Measurements from ENCODE around the gene MED16.
"Not testable (repeated sequence)": the region's sequence is repeated elsewhere in the genome, so short reads cannot be mapped to it uniquely, and the experiment has no call there.

MED16 gene

DNA sequence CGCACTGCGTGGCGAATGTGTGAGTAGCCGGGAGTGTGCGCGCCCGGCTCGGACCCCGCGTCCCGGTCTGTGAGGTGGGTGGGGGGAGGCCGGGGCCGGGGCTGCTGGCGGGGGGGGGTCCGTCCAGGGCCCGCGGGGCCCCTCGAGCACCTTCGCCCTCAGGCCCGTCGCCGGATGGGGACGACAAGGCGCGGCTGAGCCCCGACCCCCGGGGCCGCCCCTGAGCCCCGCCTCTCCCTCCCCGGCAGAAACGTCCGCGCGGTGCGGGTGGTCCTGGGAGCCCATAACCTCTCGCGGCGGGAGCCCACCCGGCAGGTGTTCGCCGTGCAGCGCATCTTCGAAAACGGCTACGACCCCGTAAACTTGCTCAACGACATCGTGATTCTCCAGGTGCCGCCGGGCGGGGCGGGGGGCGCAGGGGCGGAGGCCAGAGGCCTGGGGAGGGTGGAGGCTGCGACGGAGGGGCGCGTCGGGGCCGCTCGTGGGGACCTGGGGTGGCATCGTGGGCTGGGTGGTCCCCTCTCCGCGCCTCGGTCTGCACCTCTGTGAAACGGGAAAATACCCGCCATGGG is 39.9 kb downstream of the MED16 start:
- DNase-seq: no peak

- no peak for DNase-seq
Measured at GRCh38 chr19:852136-853013, 40.6 kb downstream of the MED16 start, which contains the start of gene ELANE. Gene ELANE (plus strand): TSS chr19:852303. CDS start chr19:852329, 26 bp downstream.

DNA sequence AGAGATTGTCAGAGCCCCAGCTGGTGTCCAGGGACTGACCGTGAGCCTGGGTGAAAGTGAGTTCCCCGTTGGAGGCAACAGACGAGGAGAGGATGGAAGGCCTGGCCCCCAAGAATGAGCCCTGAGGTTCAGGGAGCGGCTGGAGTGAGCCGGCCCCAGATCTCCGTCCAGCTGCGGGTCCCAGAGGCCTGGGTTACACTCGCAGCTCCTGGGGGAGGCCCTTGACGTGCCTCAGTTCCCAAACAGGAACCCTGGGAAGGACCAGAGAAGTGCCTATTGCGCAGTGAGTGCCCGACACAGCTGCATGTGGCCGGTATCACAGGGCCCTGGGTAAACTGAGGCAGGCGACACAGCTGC is 42.0 kb downstream of the MED16 start:
- DNase-seq: no peak

- DNase-seq: peak; percentile 79
Measured at GRCh38 chr19:850221-850978, 42.6 kb downstream of the MED16 start.

DNA sequence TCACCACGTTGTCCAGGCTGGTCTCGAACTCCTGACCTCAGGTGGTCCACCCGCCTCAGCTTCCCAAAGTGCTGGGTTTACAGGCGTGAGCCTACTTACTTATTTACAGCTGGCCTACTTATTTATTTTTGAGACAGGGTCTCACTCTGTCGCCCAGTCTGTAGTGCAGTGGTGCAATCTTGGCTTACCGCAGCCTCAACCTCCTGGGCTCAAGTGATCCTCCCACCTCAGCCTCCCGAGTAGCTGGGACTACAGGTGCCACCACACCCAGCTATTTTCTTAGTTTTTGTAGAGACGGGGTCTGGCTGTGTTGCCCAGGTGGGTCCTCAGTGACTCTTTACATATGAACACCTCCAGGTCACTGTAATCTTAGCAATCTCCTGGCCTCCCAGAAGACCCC is 43.8 kb downstream of the MED16 start:
- DNase-seq: not testable (repeated sequence)

GRCh38 chr19:848386-848921 is 44.5 kb downstream of the MED16 start:
- DNase-seq: no peak

DNA sequence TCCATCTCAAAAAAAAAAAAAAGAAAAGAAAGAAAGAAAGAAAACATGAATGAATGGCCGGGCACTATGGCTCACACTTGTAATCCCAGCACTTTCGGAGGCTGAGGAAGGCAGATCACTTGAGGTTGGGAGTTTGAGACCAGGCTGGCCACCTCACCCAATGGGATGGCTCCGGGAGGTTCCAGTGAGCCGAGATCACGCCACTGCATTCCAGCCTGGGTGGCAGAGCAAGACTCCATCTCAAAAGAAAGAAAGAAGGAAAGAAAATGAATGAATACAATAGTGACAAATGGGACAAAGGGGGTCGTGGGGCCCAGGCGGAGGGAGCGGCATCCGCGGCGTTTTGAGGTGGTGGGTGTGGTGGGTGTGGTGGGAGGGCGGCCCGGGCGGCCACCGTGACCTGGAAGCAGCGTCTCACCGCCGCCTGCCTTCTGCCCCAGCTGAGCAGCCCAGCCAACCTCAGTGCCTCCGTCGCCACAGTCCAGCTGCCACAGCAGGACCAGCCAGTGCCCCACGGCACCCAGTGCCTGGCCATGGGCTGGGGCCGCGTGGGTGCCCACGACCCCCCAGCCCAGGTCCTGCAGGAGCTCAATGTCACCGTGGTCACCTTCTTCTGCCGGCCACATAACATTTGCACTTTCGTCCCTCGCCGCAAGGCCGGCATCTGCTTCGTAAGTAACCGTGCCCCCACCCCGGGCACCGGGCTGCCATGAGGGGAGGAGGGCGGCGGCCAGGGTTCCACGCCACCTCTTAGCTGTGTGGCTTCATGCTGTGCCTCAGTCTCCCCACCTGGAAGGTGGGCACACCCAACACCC is 47.1 kb downstream of the MED16 start:
- no peak for DNase-seq

DNA sequence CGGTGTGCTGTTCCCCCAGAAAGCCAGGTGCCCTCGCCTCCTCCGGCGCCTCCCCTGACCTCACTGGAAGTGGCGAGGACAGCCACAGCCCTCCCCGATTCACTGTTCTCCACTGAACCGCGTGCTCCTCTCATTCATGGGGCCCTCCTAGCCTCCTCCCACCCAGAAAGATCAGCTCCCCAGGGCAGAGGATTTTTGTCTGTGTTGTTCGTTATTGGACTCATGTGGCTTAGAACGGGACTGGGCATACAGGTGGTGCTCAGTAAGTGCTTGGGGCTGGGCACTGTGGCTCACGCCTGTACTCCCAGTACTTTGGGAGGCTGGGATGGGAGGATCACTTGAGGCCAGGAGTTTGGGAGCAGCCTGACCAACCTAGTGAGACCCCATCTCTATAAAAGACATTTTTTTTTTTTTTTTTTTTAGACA is 48.4 kb downstream of the MED16 start:
- DNase-seq: no peak

- no peak for DNase-seq
Measured at GRCh38 chr19:843836-844545, 49.0 kb downstream of the MED16 start.

DNA sequence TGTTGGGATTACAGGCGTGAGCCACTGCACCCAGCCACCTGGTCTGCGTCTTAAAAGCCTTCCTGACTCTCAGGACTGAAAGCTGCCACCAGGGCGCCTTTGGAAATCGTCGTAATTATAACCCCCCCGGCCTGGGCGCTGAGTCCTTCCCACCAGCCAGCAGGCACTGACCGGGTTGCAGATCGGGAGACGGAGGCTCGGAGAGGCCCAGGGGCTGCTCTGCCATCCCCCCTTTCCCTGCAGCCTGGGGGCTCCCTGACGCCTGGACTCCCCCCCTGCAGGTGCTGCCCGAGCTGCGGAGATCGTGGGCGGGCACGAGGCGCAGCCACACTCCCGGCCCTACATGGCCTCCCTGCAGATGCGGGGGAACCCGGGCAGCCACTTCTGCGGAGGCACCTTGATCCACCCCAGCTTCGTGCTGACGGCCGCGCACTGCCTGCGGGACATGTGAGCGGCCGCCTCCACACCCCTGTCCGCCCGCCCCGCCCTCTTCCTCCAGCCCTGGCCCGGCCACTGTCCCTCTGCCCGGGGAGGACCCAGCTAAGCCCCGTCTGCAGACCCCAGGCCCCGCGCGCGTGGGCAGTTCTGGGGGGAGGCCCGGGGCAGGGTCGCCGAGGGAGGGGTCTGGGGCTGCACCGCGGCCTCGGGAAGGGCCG is 49.7 kb downstream of the MED16 start:
- no peak for DNase-seq

DNA sequence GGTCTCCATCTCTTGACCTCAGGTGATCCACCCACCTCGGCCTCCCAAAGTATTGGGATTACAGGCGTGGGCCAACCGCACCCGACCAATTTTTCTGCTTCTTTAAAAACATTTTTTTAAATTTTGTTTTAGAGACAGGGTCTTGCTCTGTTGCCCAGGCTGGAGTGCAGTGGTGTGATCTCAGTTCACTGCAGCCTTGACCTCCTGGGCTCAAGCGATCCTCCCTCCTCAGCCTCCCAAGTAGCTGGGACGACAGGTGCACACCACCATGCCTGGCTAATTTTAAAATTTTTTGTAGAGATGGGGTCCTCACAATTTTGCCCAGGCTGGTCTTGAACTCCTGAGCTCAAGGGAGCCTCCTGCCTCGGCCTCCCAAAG is 50.2 kb downstream of the MED16 start:
- DNase-seq: not testable (repeated sequence)

DNA sequence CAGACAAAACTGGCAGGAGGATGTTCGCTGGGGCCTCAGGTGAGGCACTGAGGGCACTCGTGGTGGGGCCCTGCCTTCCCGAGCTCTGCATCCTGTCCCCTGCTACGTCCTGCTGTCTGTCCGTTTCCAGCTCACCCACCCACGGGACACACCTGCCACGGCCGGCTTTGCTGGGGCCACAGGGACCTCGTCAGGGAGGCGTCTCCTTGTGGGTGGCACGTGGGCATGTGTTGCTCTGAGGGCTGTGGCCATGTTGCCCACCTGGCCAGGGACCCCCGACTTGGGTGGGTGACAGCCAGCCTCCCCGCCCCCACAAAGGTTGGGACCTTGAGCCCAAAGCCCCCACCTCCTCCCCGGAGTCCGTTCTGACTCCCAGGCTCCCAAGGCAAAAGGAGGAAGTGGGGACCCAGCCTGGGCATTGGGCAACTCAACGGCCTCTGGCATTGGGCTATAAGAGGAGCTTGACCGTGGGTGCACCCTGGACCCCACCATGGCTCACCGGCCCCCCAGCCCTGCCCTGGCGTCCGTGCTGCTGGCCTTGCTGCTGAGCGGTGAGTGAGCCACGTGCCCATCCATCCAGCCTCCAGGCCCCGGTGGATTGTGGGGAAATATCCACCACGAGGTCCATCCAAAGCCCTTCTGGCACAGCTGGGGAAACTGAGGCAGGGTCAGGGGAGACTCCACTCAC is 52.3 kb downstream of the MED16 start, which contains the start of gene PRTN3:
Gene PRTN3, plus strand, starts transcription at position 481 of the 688 bp plus-strand sequence. Its CDS starts 10 bp downstream, at position 491.
- no peak for DNase-seq

DNA sequence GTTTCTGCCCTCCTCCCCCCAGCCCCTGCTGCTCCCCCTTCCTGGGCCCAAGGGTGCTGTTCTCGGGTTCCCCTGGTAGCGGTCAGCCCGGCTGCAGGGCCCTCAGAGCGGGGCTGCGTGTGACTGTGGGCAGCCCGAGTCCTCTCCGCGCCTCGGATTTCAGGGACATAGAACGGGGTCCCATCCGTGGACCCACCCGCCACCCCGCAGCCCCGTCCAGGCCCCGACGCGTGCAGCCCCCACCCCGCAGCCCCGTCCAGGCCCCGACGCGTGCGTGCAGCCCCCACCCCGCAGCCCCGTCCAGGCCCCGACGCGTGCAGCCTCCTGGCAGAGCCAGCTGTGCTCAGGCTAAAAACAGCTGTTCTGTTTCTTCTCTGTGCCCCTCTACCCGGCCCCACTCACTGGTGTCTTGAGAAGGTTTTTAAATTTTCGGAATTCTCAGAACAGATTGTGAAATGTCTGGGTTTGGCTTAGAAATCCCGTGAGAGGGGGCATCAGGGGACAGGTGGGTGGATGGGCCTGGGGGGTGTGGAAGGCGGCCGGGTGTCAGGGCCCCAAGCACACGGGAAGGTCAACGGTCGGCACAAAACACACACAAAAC is 57.7 kb downstream of the MED16 start:
- no peak for DNase-seq

DNA sequence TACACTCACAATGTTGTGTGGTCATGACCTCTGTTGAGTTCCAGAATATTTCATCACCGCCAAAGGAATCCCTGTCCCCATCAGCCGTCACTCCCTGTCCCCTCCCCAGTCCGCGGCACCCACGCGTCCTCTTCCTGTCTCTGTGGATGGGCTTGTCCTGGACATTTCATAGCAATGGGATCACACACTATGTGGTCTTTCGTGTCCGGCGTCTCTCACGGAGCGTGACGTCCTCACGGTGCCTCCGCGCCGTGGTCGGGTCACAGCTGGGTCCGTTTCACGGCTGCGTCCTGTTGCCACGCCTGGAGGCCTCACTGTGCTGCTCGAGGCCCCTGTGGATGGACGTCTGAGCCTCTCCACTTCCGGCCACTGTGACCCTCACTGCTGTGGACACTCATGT is 58.8 kb downstream of the MED16 start:
- DNase-seq: no peak

DNA sequence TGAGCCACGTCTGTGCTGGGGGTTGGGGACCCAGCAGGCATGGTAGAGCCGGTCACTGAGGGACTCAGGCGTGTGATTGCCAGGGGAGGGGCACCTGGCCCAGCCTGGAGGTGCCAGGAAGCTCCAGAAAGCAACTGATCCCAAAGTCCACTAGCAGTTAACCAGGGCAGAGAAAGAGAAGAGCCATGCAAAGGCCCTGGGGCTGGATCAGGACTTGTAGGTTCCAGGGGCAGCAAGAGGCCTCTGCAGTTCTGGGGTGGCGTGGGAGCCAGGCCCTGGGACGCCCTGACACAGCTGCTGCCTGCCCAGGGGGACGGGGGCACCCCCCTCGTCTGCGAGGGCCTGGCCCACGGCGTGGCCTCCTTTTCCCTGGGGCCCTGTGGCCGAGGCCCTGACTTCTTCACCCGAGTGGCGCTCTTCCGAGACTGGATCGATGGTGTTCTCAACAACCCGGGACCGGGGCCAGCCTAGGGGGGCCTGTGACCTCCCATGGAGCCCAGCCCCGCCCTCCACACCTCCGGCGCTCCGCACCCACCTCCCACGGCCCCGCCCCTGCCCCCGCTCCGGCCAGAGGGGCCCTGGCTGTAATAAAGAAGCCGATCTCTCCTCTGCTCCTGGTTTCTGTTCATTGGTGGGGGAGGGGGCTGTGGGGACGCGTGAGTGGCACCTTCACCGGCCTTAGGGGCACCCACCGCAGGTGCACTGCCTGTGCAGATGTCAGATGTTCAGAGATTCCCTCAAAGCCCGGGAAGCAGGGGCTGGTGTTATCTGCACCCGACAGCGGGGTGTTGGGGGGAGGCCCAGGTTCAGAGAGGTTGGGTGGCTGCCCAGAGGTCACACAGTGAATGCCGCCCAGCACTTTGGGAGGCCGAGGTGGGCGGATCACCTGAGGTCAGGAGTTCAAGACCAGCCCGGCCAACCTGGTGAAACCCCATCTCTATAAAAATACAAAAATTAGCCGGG is 61.3 kb downstream of the MED16 start:
- no peak for DNase-seq

DNA sequence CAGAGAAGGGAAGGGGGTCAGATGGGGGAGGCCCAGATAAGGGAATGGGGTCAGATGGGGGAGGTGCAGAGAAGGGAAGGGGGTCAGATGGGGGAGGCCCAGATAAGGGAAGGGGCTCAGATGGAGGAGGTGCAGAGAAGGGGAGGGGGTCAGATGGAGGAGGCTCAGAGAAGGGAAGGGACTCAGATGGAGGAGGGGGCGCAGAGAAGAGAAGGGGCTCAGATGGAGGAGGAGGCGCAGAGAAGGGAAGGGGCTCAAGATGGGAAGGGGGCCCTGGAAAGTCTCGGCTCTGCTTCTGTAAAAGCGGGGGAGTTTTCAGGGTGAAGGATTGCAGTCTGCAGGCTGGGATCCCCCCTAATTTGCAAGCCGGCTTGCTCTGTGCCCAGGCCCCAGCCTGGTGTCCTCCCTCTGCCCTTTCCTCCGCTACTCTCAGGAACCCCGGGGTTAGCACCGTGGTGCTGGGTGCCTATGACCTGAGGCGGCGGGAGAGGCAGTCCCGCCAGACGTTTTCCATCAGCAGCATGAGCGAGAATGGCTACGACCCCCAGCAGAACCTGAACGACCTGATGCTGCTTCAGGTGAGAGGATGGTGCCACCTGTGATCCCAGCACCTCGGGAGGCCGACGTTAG is 63.7 kb downstream of the MED16 start:
- no peak for DNase-seq

DNA sequence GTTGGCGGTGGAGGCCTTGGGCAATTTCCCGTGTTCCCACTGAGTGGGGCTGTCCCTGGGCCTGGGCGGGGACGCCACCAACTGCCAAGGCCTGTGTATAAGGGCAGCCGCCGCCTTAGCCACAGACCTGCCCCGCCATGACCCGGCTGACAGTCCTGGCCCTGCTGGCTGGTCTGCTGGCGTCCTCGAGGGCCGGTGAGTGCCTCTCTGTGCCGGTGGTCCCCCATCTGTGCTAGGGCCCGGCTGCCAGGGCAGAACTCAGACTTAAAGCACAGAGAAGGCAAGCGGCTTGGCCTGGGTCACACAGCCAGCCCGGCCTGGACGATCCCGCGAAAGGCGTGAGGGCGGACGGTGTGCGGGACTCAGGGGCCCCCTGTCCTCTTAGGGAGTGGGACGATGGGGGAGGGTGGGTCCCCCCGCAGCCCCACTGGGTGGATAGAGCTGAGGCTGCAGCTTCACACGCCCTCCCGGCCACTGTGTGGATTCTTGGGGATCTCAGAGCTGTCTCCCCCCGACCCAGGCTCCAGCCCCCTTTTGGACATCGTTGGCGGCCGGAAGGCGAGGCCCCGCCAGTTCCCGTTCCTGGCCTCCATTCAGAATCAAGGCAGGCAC is 65.2 kb downstream of the MED16 start, which contains the start of gene AZU1:
Gene AZU1, plus strand, starts transcription at position 128 of the 612 bp plus-strand sequence. Its CDS starts 10 bp downstream, at position 138.
- no peak for DNase-seq

- no peak for DNase-seq
Measured at GRCh38 chr19:827314-827709, 65.7 kb downstream of the MED16 start.
